Glomerular visceral epithelial cell (primary cell): ENCODE results near the gene SNRNP48.

ENCODE experiments used
- DNase-seq: peaks from one replicate; pipeline ENCODE4 v3.0.0-alpha.2; 2016; ENCODE audit errors: extremely low spot score

SNRNP48 gene

DNA sequence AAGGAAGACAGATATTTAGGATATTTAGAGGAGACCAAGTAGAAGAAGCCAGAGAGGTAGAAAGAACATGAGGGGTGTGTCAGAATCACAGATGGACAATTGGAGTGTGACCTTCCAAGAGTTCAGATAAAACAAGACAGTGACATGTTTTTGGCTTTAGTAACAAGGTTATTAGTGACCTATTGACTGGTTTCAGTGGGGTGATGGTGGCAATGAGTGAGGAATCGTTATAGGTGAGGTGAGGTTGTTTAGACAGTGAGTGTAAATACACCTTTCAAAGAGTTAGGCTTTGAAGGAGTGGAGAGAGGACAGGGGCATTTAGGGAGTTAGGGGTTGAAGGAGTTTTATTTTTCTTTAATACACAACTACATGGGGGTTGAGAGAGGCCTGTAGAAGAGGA, 3.2 kb downstream of the SNRNP48 start:
- no peak for DNase-seq

DNA sequence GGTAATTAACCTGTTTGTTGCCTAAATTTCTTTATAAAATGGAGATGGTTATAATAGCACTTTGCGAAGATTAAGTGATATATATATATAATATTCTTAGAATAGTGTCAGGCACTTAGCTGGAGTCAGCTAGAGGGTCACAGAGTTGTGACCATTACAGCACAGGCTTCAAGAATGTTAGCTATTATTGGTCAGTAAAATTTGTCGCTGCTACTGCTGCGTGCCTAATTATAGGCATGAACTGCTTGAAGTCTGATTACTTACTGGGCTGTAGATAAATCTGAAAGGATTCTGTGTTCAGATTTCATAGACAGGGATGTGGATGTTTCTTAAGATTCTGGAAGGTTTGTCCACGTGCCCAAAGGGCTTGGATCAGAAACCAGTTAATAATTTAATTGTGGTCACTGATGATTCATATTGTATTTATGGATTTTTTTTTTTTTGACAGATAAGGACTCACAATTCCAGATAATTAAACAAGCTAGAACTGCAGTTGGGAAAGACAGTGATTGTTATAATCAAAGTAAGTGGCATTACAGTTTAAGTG, 4.7 kb downstream of the SNRNP48 start:
- peak; percentile 41 for DNase-seq

DNA sequence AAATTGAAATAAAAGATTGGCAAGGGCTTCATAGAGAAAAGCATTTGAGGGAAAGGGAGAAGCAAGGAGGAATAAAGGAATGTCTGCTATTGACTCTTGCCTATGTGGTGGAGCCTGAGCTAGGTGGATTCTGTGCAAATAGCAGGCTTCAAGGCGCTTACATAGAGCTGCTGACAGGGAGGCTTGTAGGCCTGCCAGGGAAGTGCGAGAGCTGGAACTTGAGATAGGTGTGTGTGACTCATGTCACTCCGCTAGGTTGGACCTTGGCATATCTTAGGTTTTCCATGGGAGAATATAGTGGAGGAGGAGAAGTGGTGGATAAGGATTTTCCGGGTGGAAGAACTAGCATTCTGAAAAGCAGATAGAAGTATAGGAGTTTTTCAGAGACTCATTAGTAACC, 14.0 kb downstream of the SNRNP48 start:
- no peak for DNase-seq

DNA sequence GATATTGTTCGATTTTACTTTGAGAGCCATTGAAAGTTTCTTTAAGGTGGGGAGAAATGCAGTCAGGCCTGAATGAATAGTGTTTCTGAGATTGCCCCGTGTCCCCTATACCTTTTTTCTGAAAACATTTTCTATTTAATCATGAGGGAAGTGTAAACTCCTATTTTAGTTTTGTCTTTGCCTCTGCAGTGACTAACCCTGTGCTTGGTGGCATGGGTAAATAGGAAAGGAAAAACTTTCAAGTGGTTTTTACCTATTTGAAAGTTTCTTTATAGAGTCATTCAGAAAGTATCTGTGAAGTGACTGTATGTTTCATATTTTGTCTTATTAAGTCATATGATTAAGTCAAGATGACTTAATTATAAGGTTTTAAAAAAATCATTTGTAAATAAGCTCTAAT, 14.5 kb downstream of the SNRNP48 start:
- no peak for DNase-seq

DNA sequence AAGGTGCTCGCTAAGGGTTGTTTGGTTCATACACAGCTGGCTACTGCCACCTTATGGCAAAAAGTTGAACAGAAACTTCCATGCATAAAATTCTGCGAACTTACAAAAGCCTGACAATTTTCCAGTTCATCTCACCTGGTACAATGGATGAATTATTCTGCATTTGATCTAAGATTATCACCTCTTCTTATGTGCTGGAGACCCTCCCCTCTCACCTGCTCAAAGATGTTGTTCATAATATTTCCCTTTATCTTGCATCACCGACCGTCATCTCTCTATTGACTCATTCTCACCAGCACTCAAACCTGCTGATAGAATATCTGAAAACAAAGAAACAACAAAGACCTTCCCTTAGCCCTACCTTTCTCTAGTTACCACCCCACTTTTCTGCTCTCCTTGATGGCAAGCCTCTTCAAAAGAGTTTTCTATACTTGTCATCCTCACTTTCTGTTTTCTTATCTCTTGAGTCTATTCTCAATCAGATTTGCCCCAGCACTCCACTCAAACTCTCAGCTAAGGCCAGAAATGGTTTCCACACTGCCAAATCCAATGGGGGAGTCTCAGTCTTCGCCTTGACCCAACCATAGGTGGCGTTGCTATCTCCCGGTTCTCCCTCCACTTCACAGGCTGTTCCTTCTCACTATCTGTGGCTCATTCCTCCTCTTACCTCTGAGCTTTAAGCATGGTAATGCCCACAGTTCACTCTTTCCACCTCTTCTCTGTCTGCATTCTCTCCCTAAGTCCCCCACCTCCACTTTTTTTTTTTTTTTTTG, 25.8 kb downstream of the SNRNP48 start:
- peak; percentile 67 for DNase-seq

DNA sequence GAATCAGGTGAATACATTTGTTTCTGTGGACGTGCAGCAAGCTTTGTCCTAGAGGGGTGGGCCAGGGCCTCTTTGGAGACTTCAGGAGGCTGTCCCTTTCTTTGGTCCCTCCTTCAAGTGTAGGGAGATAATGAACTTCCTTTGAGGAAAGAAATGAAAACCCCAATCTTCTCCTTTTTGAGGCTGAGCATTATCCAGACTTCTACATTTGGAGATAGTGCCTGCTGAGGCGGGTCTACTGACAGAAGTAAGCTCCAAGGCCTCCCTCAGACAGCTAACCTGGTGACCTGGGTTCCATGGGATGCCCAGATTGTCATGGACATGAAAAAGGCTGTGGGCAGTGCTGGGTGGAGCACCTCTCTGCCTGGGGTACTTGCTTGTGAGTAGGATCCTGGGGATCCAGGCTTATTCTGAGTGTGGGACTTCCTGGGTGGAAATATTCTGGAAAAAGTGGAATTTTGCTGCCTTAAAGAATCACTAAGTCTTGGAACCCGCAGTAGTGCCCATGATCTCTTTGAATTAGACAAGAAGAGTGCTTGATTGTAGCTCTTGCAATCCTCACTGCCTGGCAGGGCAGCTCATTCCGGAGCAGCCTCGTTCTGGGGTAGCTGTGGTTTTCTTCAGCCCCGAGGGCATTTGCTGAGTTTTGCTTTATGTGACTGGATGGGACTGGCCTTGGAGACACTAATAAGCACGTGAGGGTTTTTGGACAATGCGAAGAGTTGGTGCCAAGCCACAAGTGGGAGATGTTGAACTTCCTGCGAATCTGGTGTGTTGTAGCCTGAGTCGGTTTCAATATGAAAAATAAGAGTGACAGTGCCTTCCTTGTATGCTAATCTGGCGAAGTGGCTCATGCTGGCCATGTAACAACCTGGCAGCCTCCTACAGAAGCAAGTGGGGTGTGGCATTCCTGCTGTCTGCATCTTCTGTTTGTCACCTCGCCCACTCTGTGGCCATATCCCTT, 28.1 kb downstream of the SNRNP48 start:
- peak; percentile 47 for DNase-seq

DNA sequence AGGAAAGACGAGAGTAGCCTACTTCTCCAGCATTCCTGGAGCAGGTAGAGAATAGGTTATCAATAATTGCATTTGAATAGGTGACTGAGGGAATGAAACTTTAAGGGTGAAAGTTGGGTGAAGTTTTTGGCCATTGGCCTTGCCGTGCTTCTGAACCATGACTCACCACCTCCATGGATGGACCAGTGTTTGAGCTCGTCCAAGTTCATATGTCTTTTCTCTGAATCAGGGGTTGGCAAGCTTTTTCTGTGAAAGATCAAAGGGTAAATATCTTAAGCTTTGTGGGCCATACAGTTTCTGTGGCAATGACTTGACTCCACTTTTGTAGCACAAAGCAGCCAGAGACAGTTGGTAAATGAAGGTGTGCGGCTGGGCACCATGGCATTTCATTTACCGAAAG, 31.8 kb downstream of the SNRNP48 start:
- no peak for DNase-seq

DNA sequence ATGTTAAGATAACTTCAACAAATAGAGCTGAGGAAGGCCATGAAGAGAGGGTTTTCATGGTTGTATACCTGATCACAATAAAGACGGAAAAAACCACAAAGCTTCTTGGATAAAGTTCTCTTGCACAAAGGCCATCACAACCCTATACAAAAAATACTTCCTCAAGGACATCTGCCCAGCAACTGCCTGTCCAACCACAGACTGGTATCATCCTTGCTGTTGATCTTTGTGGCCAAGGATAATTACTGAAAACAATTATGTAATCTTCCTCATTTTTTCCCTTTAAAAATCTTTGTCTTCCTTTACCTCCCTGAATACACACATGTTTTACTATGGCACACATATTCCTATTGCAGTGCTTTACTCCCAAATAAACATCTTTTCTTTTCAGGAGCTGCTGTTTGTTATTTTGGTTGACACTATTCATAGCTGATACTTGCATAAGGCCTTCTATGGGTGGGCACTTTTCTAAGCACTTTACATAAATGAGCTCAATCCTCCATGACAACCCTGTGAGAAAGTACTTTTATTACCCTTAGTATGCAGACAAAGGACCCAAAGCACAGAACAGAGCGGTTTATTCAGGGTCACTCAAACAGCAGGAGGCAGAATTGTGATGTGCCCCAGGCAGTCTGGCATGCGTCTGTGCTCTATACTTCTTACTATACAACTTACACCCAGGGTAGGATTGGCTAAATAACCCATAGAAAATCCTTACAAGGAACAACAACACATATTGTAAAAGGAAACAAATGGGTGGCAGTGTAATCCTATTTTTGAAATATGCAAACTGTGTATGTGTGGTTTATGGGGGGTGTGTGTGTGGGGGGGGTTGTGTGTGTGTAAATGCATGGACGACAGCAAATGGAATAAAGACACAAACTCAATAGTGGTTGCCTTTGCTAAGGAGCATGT, 35.1 kb downstream of the SNRNP48 start:
- DNase-seq = no peak

DNA sequence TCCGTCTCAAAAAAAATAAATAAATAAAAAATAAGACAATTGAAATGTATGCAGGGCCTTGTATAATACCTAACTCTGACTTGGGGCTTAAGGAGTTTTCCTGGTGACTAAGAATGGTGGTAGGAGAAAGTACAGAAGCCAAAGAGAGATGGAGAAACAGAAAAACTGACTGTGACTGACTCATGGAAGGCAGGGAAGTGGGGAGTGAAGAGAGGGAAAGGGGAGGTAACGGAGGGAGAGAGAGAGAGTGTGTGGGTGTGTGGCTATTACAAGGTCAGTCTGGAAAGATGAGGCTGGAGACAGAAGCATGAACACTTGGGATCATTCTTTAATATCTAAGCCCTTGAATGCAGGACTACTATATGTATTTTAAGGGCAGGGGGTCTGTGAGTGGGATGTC, 38.5 kb downstream of the SNRNP48 start:
- no peak for DNase-seq

DNA sequence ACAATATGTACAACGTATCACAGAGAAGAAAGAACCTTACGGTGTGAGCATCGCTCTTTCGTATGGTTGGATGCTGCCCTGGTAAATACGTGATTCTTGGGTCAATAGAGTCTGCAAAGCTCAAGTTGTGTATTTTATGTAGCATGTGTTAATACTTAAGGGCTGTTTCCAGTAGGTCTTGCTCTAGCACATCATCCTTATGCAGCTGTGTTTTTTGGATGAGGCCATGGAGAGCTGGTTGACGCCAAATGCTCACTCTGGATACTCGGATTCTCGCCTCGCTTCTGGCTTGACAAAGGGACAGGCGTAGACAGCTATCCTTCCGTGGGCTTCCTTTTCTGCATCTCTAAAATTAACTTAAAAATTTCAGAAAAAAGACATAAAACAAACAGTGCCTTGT, 38.9 kb downstream of the SNRNP48 start:
- no peak for DNase-seq

DNA sequence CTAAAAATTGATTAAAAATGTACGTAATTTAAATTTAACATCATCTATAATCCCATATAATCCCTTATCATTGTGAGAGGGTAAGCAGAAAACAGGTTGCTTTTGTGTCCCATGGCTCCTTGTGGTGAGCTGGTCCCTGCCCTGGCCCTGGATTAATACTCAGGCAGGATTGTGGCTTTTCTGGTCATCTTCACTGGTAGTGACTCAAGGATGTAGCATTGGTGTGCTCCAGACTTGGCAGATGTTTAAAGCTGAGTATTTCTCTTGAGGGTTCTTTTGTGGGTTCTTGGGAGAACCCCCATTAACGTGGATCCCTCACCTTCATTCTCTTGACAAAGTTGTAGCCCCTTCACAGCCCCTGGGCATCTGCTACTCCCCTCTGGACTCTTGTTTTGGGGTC, 39.3 kb downstream of the SNRNP48 start:
- DNase-seq = no peak

DNA sequence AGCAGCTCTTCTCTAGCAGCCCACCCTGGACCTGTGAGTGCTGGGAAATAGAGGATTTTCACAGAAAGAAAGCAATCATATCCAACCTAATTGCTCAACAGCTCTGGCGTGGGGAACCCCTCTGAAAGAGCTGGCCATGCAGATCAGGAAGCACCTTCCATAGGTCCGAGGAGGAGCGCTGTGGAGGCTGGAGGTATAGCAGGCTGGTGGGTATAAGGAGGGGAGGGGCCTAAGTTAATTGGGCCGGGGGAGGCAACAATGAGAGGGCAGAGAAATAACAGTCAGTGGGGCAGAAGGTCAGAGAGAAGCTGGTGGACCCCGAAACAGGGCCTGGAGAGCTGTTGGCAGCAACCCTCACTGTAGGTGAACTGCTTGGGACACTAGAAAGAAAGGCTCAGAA, 40.8 kb downstream of the SNRNP48 start:
- no peak for DNase-seq

DNA sequence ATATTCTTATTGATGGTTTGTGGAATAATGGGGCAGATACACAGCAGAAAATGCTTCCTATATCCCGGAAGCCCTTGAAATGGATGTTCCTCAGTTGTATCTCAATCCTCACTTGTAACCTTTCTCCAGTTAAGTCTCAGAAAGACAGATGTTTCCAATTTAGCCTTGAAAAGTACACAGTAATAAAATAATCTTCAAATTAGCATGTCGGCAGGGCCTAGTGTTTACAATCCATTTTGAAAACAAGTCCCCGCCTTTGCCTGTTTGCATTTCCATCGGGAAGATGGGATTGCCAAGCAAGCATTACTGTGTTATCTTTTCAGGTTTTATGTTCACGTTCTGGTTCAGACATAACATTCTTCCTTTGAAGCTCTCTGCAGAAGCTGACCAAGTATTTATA, 41.5 kb downstream of the SNRNP48 start:
- DNase-seq = no peak

DNA sequence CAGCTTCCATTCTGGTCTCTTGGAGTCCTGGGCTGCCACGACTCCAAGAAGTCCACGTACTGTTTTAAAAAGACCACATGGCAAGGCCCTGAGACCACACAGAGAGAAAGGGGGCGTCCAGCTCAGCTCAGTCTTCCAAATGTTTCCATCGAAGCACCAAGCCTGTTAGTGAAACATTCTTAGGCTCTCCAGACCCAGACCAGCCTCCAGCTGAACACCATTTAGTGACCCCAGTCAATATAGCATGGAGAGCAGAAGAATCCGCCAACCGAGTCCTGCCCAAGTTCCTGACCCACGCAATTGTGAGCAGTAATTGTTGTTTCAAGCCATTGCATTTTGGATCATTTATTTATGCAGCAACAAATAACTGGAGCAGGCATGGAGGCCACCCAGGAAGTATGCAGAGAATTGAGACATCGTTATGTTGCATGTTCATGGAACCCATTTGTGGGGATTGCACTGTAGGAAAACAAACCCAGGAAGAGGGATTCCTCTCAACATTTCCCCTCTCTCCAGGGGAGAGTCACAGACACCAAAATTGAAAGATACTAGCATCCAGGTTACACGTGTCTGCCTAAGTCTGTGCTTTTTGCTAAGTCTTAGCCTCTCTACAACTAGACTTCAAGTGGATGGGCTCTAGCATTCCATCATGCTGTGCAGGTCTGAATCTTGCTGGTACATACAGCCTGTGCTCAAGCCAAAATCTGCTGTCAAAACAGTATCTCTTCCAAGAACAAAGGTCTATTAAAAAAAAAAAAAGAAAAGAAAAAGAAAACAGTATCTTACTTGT, 42.7 kb downstream of the SNRNP48 start:
- no peak for DNase-seq

DNA sequence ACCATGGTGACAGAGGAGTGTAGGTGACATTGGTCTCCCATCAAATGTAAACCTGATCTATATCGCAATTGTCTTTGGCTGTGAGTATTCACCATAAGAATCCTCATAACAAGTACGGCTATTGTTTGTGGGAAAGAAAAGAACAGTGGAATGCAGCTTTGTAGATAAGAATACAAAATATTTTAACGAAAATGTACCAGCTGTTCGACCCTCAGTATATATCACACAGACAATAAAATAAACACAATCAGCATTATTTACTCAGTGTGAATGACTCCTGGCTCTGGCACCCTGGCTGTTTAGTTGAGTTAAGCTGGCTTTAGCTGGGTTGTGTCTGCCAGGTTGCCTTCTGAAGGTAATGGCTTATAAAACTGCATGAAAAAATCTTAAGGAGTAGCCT, 43.4 kb downstream of the SNRNP48 start:
- DNase-seq = no peak

DNA sequence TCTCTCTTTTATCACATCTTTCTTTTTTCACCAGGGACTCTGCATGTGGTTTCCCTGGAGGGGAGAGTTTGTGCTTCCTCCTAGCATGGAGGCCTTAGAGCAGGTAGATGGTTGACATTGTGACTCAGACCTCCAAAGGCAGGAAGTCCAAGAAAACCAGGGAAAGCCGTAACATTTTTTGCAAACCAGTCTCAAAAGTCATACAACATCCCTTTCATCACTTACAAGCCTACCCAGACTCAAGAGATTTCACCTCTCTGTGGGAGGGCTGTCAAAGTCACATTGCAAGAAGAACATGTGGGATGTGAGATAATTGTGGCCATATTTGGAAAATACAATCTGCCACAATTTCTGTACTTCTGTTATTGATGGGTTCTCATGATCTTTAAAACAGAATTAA, 46.2 kb downstream of the SNRNP48 start:
- DNase-seq = no peak

DNA sequence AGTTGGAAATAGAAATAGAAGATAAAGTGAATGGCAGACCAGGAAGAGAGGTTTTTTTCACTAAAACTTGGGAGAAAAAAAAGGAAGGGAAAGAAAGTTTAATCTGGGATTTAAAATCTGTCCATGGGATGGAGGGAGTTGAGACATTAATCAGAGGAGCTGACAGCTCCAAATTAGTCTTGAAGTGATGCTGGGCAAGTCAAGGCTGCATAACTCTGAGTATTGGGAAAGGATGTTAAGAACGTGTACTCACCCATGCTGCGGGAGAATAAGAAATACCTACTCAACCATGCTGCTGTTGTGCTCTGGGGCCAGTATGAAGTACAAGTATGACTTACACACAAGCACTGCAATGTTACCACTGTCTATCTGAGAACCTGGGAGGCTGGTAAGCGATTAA, 47.5 kb downstream of the SNRNP48 start:
- DNase-seq = no peak

DNA sequence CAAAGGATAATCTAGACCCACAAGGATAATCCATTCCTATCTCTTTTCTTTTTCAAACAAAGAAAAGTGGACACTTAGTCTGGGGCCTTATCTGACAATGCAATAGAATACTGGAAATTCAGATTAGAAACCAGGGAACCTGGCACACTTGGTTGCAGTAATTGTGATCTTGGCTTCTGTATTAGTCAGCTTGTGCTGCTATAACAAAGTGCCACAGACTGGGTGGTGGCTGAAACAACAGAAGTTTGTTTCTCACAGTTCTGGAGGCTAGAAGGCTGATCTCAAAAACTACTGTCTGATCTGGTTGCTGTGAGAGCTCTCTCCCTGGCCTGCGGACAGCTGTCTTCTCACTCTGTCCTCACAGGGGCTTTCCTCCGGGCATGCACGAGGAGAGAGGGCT, 49.4 kb downstream of the SNRNP48 start:
- DNase-seq = no peak

DNA sequence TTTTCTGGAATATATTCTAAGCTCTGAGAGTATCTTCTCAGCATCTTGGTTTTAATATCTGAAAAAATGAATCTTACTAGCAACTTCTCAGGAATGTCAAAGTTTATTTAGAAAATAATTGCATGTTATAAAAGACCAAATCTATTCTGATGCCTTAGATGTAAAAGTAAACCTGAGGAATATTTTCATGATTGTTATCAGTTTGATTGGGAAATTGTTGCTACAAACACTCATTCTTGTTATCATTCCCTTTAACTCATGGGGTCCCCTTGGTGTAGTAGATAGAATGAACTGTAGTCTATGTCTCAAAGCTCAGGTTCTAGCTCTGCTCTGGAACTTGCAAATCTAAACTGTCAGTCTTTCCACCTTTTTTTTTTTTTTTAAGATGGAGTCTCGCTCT, 50.0 kb downstream of the SNRNP48 start:
- DNase-seq = no peak

DNA sequence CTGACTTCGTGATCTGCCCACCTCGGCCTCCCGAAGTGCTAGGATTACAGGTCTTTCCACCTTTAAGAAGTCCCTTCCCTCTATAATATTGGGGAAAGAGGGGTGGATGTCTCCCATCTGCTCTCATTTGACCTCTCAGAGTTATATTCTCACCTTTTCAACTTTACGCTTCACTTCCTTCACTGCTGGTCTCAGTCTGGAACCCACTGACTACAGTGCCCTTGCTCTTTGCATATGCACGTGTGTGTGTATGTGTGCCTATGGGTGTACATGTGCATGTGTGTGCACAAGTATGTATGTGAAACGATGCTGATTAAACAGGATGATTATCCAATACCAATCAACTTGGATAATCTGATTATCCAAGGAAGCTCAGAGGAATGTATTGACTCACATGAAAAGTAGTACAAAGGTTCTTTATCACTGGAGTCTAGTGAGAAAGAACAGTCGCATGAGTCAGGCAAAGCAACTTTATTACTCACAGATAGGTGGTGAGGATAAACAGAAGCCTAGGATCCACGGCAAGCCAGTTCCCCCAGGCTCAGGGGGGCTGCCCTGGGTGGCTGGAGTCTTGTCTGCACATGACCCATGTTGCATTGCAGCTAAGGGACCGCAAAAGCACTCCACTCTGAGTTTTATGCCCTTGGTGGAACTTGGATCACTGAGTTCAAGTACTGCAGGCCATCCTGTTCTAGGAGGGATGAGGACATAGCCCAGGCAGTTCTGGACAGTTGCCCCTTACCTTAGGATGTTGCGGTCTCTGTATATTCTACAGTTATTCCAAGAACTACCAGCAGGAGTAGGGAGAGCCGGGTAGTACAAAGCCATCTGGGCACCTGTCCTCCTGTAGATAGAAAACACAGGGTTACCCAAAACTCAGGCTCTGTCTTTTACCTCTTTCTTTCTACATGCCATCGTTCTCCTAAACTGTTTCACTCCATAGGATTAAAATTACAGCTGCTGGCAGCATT, 50.9 kb downstream of the SNRNP48 start:
- peak; percentile 26 for DNase-seq
